Stimulated activated CD4-positive, alpha-beta T cell treated with anti-CD3 and anti-CD28 coated beads, Interleukin-1b, Interleukin-23, amount 100 ng/mL, for 24 hours (primary cell): ENCODE measurements around the gene ARHGAP22.

ENCODE experiments used
- DNase-seq, 4 experiments: peaks; one replicate each; pipeline ENCODE4 v3.0.0-alpha.2; 2020; ENCODE audit warnings: low read depth in 4 of 4, low spot score in 1 of 4

The ARHGAP22 gene

GRCh38 chr10:48533951-48534720, 70.7 kb downstream of the ARHGAP22 start:
- no peak for DNase-seq

- DNase-seq, result no peak
Observed at GRCh38 chr10:48533540-48533939, 71.3 kb downstream of the ARHGAP22 start.

- DNase-seq, result no peak
Observed at GRCh38 chr10:48531486-48531885, 73.4 kb downstream of the ARHGAP22 start.

GRCh38 chr10:48529331-48529730, 75.5 kb downstream of the ARHGAP22 start:
- no peak for DNase-seq

GRCh38 chr10:48527756-48528155, 77.1 kb downstream of the ARHGAP22 start:
- DNase-seq, result no peak

- no peak for DNase-seq
Observed at GRCh38 chr10:48526846-48527505, 77.9 kb downstream of the ARHGAP22 start.

GRCh38 chr10:48526011-48526821, 78.7 kb downstream of the ARHGAP22 start:
- no peak for DNase-seq

GRCh38 chr10:48525113-48525512, 79.8 kb downstream of the ARHGAP22 start:
- no peak for DNase-seq

- no peak for DNase-seq
Observed at GRCh38 chr10:48523820-48524758, 80.8 kb downstream of the ARHGAP22 start.

GRCh38 chr10:48523212-48523819, 81.6 kb downstream of the ARHGAP22 start:
- no peak for DNase-seq

GRCh38 chr10:48522011-48522765, 82.7 kb downstream of the ARHGAP22 start:
- no peak for DNase-seq

GRCh38 chr10:48520594-48520993, 84.3 kb downstream of the ARHGAP22 start:
- DNase-seq, result no peak

- DNase-seq, result no peak
Observed at GRCh38 chr10:48520184-48520506, 84.7 kb downstream of the ARHGAP22 start.

GRCh38 chr10:48519481-48520183, 85.2 kb downstream of the ARHGAP22 start:
- no peak for DNase-seq

GRCh38 chr10:48518986-48519385, 85.9 kb downstream of the ARHGAP22 start:
- no peak for DNase-seq

GRCh38 chr10:48517911-48518811, 86.7 kb downstream of the ARHGAP22 start:
- no peak for DNase-seq

- DNase-seq, result no peak
Observed at GRCh38 chr10:48517482-48517881, 87.4 kb downstream of the ARHGAP22 start.

GRCh38 chr10:48516911-48517310, 88.0 kb downstream of the ARHGAP22 start:
- DNase-seq, result no peak
